Heart right ventricle (tissue), 16 donors: ENCODE data around the gene CD38. TPM values are rescaled to one million over a fixed set of nuclear protein-coding genes. Genes with fewer than 3 reads are reported as not detected.
A peak's percentile ranks its signal among the peaks of the same experiment; 100 is the strongest.
"Not testable (repeated sequence)": the region's sequence is repeated elsewhere in the genome, so short reads cannot be mapped to it uniquely, and the experiment has no call there.

Source experiments
- ATAC-seq, 8 donors: fragments of 200-7000 bp; cut with Tn5 transposase; one replicate each; pipeline ENCODE4 v1.9.1; 2020; ENCODE audit warnings: mild to moderate bottlenecking in 8 of 8, moderate library complexity in 8 of 8, moderate number of reproducible peaks in 1 of 8
- DNase-seq, 2 donors: peaks; one replicate each; pipeline ENCODE4 v3.0.0-alpha.2; 2020
- H3K27ac ChIP-seq, 10 donors: fragments of 200-600 bp; sonication (generic) in 2 of 10; one replicate each; pipeline versions ENCODE4 v1.5.0 to v1.8.0; 2020 to 2022; ENCODE audit warnings: mild to moderate bottlenecking in 3 of 10
- H3K27me3 ChIP-seq, 7 donors: fragments of 200-600 bp; one replicate each; pipeline ENCODE4 v1.8.0; 2021 to 2022; ENCODE audit warnings: mild to moderate bottlenecking in 2 of 7
- H3K36me3 ChIP-seq, 9 donors: fragments of 200-600 bp; sonication (generic) in 1 of 9; one replicate each; pipeline versions ENCODE4 v1.5.0 to v1.8.0; 2020 to 2022; ENCODE audit warnings: mild to moderate bottlenecking in 2 of 9
- H3K4me1 ChIP-seq, 9 donors: fragments of 200-600 bp; sonication (generic) in 1 of 9; one replicate each; pipeline versions ENCODE4 v1.5.0 to v1.8.0; 2020 to 2022; ENCODE audit warnings: mild to moderate bottlenecking in 4 of 9
- H3K4me3 ChIP-seq, 10 donors: fragments of 200-600 bp; sonication (generic) in 2 of 10; one replicate each; pipeline versions ENCODE4 v1.5.0 to v1.8.0; 2020 to 2022; ENCODE audit warnings: mild to moderate bottlenecking in 7 of 10, moderate library complexity in 2 of 10
- H3K9me3 ChIP-seq, 11 donors: fragments of 200-600 bp in 10 of 11; sonication (generic) in 2 of 11; one replicate each; pipeline versions ENCODE4 v1.5.0 to v1.8.0; 2013 to 2022; ENCODE audit warnings: mild to moderate bottlenecking in 2 of 11, control low read depth in 1 of 11, moderate library complexity in 1 of 11
- WGBS, 2 donors: extraction: QIAGEN DNeasy Blood & Tissue Kit; methylation state at CpG; one replicate each; pipeline ENCODE4 v1.1.7; 2013; ENCODE audit warnings: inconsistent platforms in 1 of 2; 5-methylcytosine and 5-hydroxymethylcytosine counted together
- intact Hi-C, 10 donors: fragments of 100-400 bp; cut with DNase I; formaldehyde crosslinking; loops; one replicate each; pipeline versions ENCODE4 v1.11.1 to v1.14.2; 2022
- polyA plus RNA-seq, 2 donors: library from polyadenylated mRNA; stranded (reverse); fragments of 200-250 nt; gene quantifications; one replicate each; pipeline ENCODE4 v1.2.3, GENCODE V29; 2013
- total RNA-seq, 10 donors: library from RNA; stranded (reverse); fragmentation: NEBNext Ultra II Directional in 3 of 10; extraction: Animal tissue kit (Norgen Biotek cat#: 25700) in 3 of 10; gene quantifications; one replicate each; pipeline versions ENCODE4 v1.2.1 to v1.2.4, GENCODE V29; 2021 to 2023
- TF ChIP-seq, protein P1 (sequence below), 9 donors: fragments of 200-600 bp; sonication (generic) in 2 of 9; IDR thresholded peaks; one replicate each; pipeline versions ENCODE4 v1.5.0 to v1.8.0; 2021 to 2022; ENCODE audit warnings: antibody characterized with exemption in 9 of 9, mild to moderate bottlenecking in 5 of 9, moderate library complexity in 1 of 9
- donor health status: Arrhythmogenic right ventricular cardiomyopathy.
- donor health status: ischemic (EF 13 %, LVEDD 7.1; RV severe dilation, severe dysfunction).
- donor health status: healthy with polysubstance abuse.
- donor health status: DM: no; HTN: yes; CAD: no.
- donor health status: DM: no; HTN: no; CAD: no.
- donor health status: ischemic (EF 25% LVEDD 6.9; RV normal size, moderate dysfunction).
- donor health status: ischemic (EF 25% LVEDD 5.7; RV mildly dilated, moderate dysfunction).
- donor health status: healthy.
- donor health status: DM: yes; HTN: yes; CAD: no.
- donor health status: Ischemic cardiomyopathy.
- donor health status: ischemic (EF 35%, LVEDD 5.7; RV mildly dilated, moderate dysfunction).
- donor health status: nonischemic (EF 11% LVEDD 7.7; RV severe dilation, severe dysfunction).
- donor health status: DM: yes; HTN: yes; CAD: no.
- donor health status: PGD.
- donor health status: ischemic (EF 29% LVEDD 5.4; RV normal size, mild dysfunction).
- donor health status: nonischemic (EF 23%, LVEDD 6.1; RV moderate dilation, normal function).

The CD38 gene
- total and polyA plus RNA-seq, 12 donors: 0.68 to 11.3 (median 3.2) TPM

DNA sequence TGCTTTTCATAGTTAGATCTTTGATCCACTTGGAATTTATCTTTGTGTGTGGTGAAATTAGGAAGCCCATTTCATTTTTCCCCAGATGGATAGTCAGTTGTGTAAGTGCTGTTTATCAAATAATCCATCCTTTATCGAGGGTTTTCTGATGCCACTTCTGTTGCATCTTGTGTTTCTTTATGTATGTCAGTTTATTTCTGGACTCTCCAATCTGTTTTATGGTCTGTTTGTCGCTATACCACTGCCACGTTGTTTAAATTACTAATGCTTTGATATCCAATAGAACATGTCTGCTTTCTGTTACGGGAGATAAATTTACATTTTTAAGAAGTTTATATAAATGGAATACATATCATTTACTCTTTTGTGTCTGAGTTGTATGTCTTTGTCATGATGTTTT is 21.0 kb downstream of the CD38 start:
- no peak for DNase-seq
- Histone ChIP-seq H3K36me3 (no peaks in the 10 kb centered on the region), H3K27ac (no peak overlapping the region), H3K4me3 (no peak overlapping the region), H3K9me3 (peaks cover 0 to 15% (median 0%) of the 10 kb centered on the region in 11 donors), H3K4me1 (peaks cover 0 to 13% (median 0%) of the 10 kb centered on the region in 9 donors), H3K27me3 (peaks cover 0 to 4% (median 0%) of the 10 kb centered on the region in 7 donors)
- ATAC-seq: no peak
- 89 to 93% methylated on average over 4 of the region's 4 CpGs for WGBS, 2 donors
- intact Hi-C loops: no loop called here
- TF ChIP-seq, protein P1, sequence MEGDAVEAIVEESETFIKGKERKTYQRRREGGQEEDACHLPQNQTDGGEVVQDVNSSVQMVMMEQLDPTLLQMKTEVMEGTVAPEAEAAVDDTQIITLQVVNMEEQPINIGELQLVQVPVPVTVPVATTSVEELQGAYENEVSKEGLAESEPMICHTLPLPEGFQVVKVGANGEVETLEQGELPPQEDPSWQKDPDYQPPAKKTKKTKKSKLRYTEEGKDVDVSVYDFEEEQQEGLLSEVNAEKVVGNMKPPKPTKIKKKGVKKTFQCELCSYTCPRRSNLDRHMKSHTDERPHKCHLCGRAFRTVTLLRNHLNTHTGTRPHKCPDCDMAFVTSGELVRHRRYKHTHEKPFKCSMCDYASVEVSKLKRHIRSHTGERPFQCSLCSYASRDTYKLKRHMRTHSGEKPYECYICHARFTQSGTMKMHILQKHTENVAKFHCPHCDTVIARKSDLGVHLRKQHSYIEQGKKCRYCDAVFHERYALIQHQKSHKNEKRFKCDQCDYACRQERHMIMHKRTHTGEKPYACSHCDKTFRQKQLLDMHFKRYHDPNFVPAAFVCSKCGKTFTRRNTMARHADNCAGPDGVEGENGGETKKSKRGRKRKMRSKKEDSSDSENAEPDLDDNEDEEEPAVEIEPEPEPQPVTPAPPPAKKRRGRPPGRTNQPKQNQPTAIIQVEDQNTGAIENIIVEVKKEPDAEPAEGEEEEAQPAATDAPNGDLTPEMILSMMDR (IDR thresholded peaks at IDR 0.05): no peak

DNA sequence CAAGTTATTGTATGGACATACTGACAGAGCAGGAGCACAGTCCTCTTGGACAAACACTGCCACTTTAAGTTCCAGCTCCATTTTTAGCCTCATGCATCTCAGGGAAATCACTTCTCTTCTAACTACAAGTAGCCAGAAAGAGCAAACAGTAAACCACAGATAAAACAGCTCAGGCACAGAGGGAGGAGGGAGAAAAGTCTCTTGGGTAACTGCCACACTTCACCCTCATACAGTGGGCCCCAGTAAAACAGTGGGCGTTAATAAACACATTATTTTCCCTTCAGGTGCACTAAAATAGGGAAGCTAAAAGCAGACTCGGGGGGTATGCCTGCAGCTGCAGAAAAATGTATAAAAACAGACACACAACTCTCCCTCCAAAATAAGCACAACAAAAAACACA is 21.6 kb downstream of the CD38 start:
- 72 to 78% methylated on average over 2 of the region's 2 CpGs for WGBS, 2 donors
- TF ChIP-seq, protein P1 (IDR thresholded peaks at IDR 0.05): no peak
- DNase-seq (no peak), ATAC-seq (no peak)
- H3K4me1 ChIP-seq: peaks cover 0 to 7% (median 0%) of the 10 kb centered on the region in 9 donors
- peaks cover 0 to 4% (median 0%) of the 10 kb centered on the region in 7 donors for H3K27me3 ChIP-seq
- no peaks in the 10 kb centered on the region for H3K36me3 ChIP-seq
- H3K9me3 ChIP-seq: peaks cover 0 to 15% (median 0%) of the 10 kb centered on the region in 11 donors
- H3K4me3 ChIP-seq: no peak overlapping the region
- no peak overlapping the region for H3K27ac ChIP-seq
- intact Hi-C loops: loop anchor here in 2 of 10 donors (10.0 kb wide), 1 partner anchor 465 kb away; no protein-coding TSS in a partner anchor

DNA sequence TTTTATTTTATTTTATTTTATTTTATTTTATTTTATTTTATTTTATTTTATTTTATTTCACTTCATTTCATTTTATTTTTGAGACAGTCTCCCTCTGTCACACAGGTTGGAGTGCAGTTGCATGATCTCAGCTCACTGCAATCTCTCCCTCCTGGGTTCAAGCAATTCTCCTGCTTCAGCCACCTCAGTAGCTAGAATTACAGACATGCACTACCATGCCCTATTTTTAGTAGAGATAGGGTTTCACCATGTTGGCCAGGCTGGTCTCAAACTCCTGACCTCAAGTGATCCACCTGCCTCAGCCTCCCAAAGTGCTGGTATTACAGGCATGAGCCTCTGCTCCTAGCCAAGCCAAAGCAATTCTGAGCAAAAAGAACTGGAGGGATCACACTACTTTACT is 24.4 kb downstream of the CD38 start:
- not testable (repeated sequence) for H3K36me3 ChIP-seq, DNase-seq, ATAC-seq, H3K27me3 ChIP-seq, H3K27ac ChIP-seq, H3K4me3 ChIP-seq, H3K4me1 ChIP-seq
- peaks cover 0 to 15% (median 0%) of the 10 kb centered on the region in 11 donors for H3K9me3 ChIP-seq
- intact Hi-C loops: loop anchor here in 2 of 10 donors (10.0 kb wide), 1 partner anchor 462 kb away; no protein-coding TSS in a partner anchor

DNA sequence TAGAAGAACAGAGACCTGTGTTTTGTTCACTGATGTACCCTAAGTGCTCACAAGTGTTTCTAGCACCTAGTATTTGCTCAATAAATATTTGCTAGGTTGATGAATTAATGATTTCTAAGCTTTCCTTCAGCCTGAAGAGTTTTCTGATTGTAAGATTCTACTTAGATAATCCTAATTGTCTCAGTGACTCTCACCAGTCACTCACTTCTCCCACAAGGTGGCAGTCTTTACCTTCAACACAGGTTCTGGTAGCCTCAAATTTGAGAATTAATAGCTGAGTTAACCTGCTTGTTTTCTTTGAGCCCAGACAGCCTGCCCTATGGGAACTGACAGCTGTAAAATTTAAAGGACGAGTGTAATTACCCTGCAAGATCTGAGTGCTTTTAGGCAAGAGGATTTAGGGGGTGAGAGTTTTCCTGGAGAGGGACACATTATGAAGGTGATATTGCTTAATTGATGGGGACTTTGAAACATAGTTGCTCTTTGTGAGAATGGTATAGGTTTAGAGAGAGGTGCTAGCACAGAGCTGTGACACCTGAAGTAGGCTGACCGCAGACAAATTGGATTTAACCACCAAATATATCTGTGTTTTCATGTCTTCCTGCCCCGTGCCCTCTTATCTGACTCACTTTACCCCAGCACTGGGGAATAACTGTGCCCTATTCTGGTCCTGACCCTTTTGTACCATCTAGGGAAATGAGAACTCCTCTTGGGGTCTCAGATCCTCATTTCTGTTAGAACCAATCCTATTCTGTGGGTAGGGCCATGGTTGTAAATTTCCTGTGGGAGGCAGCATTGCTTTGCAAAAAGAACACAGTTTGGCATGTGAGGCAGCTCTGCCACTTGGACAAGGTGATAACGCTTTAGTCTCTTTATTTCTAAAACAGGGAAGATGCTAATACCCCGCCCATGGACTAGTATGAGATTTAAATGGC is 27.7 kb downstream of the CD38 start:
- Histone ChIP-seq H3K27me3 (no peaks in the 10 kb centered on the region), H3K27ac (no peak overlapping the region), H3K9me3 (peaks cover 0 to 15% (median 0%) of the 10 kb centered on the region in 11 donors), H3K4me3 (no peak overlapping the region), H3K36me3 (no peaks in the 10 kb centered on the region), H3K4me1 (peaks cover 0 to 29% (median 3%) of the 10 kb centered on the region in 9 donors)
- WGBS, 2 donors: 42 to 51% methylated on average over 5 of the region's 5 CpGs
- ATAC-seq (peak in 7 of 8 donors; percentile 15 to 78 (median 67)), DNase-seq (peak in 1 of 2 donors; percentile 30)
- intact Hi-C loops: loop anchor here in 9 of 10 donors (1.0 to 10.0 kb wide), 12 partner anchors 74 to 459 kb away; no protein-coding TSS in a partner anchor
- TF ChIP-seq, protein P1 (IDR thresholded peaks at IDR 0.05): peak; percentile 47 to 78 (median 72)
